Mesenteric fat pad (tissue), 1 donor: ENCODE results near the gene SPG11. TPM values are rescaled to one million over a fixed set of nuclear protein-coding genes. Genes with fewer than 3 reads are reported as not detected.

ENCODE experiments used
- DNase-seq: peaks from one replicate; pipeline ENCODE4 v3.0.0-alpha.2; 2020; ENCODE audit warnings: low spot score
- total RNA-seq: library from RNA; stranded (reverse); fragmentation: NEBNext Ultra II Directional; extraction: Animal tissue kit (Norgen Biotek cat#: 25700); gene quantifications from one replicate; pipeline ENCODE4 v1.2.1, GENCODE V29; 2021
- donor health status: DM: yes; HTN: yes; CAD: no.

The SPG11 gene
- total RNA-seq, 1 donor from 2014 or later: 72.1 TPM

- DNase-seq: no peak
Measured at GRCh38 chr15:44623178-44623577, 40.3 kb downstream of the SPG11 start.

- DNase-seq: no peak
Measured at GRCh38 chr15:44620081-44620480, 43.4 kb downstream of the SPG11 start.

- DNase-seq: no peak
Measured at GRCh38 chr15:44616974-44617373, 46.5 kb downstream of the SPG11 start.

- no peak for DNase-seq
Measured at GRCh38 chr15:44606740-44607139, 56.7 kb downstream of the SPG11 start.

- no peak for DNase-seq
Measured at GRCh38 chr15:44603126-44603525, 60.3 kb downstream of the SPG11 start.

GRCh38 chr15:44598892-44599291, 64.6 kb downstream of the SPG11 start:
- no peak for DNase-seq

- DNase-seq: no peak
Measured at GRCh38 chr15:44598066-44598465, 65.4 kb downstream of the SPG11 start.

- DNase-seq: no peak
Measured at GRCh38 chr15:44596511-44597010, 66.9 kb downstream of the SPG11 start.

GRCh38 chr15:44595656-44596510, 67.6 kb downstream of the SPG11 start:
- DNase-seq: no peak

GRCh38 chr15:44595246-44595645, 68.2 kb downstream of the SPG11 start:
- no peak for DNase-seq

- DNase-seq: no peak
Measured at GRCh38 chr15:44593042-44593736, 70.3 kb downstream of the SPG11 start.

GRCh38 chr15:44591326-44591725, 72.1 kb downstream of the SPG11 start:
- no peak for DNase-seq

GRCh38 chr15:44588541-44588940, 74.9 kb downstream of the SPG11 start:
- DNase-seq: no peak

- DNase-seq: no peak
Measured at GRCh38 chr15:44585633-44586032, 77.8 kb downstream of the SPG11 start.

GRCh38 chr15:44584162-44584749, 79.2 kb downstream of the SPG11 start:
- no peak for DNase-seq

GRCh38 chr15:44580105-44580504, 83.4 kb downstream of the SPG11 start:
- no peak for DNase-seq

- DNase-seq: no peak
Measured at GRCh38 chr15:44574734-44575133, 88.7 kb downstream of the SPG11 start.

- DNase-seq: no peak
Measured at GRCh38 chr15:44573386-44573785, 90.1 kb downstream of the SPG11 start.

- no peak for DNase-seq
Measured at GRCh38 chr15:44570361-44570760, 93.1 kb downstream of the SPG11 start.

- no peak for DNase-seq
Measured at GRCh38 chr15:44569316-44569715, 94.1 kb downstream of the SPG11 start.

- DNase-seq: no peak
Measured at GRCh38 chr15:44568338-44568737, 95.1 kb downstream of the SPG11 start.

- no peak for DNase-seq
Measured at GRCh38 chr15:44566155-44566540, 97.3 kb downstream of the SPG11 start.
